T follicular helper cell (primary cell): Measurements from ENCODE around the gene LPAR4.
"Not testable (repeated sequence)": the region's sequence is repeated elsewhere in the genome, so short reads cannot be mapped to it uniquely, and the experiment has no call there.

Experiments
- DNase-seq: peaks from one replicate; pipeline ENCODE4 v3.0.0-alpha.2; 2020; ENCODE audit warnings: low read depth
- total RNA-seq, 2 experiments: gene quantifications; one replicate each; lab custom pipeline; 2026; lab: John Stamatoyannopoulos, UW

The LPAR4 gene, protein sequence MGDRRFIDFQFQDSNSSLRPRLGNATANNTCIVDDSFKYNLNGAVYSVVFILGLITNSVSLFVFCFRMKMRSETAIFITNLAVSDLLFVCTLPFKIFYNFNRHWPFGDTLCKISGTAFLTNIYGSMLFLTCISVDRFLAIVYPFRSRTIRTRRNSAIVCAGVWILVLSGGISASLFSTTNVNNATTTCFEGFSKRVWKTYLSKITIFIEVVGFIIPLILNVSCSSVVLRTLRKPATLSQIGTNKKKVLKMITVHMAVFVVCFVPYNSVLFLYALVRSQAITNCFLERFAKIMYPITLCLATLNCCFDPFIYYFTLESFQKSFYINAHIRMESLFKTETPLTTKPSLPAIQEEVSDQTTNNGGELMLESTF
- 0 reads per million in 2 experiments for total RNA-seq

DNA sequence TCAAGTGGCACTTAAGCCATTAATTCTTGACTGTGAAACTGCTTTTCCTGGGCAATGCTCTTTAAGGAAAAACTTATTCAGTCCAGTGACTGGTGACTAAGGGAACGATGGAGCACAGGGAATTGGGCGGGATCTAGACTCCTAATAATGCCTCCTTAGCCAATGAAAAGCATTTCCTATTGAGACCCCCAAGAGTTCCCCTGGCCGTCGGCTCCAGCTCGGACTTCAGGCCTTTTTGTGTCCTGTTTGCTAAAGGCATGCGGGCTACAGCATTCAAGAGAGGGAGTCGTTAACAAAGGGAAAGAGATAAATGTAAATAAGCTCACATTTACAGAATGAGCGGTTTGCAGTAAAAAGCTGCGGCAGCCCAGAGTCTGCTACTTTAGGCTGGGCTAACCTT, at the start of gene LPAR4:
Gene LPAR4 (plus strand): TSS at position 232 of the 400 bp plus-strand sequence. CDS start 7,150 bp downstream, outside the sequence.
- no peak for DNase-seq

DNA sequence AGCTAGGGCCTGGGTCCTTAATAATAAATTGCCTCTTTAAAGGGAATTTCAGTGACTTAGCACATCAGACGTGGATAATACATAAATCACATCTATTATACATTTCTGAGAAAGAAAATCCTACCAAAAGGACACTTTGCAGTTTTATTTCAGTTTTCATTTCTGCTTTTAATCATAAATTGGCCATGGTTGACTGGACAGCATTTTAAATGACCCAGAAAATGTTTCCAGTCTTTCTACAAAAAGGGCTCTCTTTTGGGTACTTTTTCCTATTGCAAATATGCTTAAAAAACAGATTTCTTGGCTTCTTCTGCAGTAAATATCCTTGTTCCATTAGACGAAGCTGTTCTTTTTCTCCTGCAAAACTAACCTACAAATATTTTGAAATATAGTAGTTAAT, 41.4 kb upstream of the LPAR4 start:
- DNase-seq = no peak

DNA sequence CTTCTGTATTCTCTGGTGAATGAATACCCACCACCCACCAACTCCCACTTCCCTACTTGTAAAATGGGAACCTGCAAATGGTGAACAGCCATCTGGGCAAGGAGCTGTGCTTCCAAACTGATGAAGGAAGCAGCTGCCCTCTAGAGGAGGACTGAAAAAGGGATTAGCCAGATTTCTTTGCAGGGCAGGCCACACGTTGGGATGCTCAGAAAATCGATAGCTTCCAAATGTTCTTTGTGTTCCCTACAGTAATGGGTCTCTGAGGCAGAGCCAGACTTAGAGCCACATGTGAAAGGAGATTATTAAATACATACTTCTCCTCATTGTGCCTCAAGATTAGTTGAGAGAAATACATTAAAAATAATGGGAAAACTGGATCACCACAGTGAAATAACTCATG, 39.3 kb upstream of the LPAR4 start:
- no peak for DNase-seq

DNA sequence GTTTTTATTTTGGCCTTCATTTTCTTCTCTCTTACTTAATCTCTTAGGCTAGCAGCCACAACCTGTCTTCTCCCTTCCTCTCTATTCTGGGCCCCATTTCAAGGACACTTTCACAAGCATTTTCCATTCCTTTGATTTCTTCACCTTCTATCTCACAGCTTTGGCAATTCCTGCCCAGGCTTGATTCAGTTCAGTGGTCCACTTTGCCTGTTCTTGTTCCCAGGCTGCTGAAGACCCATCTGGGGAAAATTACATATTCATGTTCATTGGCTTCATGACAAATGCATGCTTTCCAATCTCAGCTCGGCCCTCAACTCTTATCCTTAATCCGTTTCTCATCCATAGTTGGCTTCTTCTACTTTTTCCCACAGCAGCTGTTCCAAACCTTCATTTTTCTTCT, 38.7 kb upstream of the LPAR4 start:
- DNase-seq = no peak

DNA sequence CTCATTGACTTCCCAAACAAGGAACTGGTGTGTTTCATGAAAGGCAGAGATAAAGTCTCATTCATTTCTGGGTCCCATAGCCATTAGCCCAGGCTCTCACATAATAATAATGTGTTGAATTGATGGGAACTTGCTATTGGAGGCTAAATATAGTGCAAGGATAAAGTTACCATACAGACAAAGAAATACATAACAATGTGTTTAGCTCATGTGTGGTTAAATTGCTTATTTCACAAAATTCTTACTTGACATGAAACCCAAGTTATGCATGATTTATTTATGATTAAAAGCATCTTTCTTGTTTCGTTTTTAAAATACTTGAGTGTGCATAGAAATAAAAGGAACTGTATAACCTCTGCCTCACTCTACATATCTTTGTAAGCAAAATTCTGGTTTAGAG, 37.3 kb upstream of the LPAR4 start:
- no peak for DNase-seq

DNA sequence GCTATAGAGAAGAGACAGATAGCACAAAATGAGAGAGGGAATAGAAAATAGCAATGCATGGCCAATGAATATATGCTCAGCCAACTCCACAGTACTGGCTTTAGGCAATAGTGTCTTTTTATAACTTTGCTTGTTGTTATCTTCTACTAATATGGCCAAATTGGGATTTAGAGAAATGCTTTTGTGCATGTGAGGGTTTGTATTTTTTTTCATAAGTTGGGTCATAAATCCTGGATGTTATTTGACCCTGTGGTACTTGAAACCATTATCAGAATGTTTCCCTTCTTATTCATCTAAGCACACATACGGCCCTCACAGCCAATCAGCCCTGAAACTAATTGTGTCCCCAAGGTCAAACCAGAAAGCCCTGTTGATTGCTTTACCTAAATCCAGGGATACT, 35.2 kb upstream of the LPAR4 start:
- DNase-seq = no peak

DNA sequence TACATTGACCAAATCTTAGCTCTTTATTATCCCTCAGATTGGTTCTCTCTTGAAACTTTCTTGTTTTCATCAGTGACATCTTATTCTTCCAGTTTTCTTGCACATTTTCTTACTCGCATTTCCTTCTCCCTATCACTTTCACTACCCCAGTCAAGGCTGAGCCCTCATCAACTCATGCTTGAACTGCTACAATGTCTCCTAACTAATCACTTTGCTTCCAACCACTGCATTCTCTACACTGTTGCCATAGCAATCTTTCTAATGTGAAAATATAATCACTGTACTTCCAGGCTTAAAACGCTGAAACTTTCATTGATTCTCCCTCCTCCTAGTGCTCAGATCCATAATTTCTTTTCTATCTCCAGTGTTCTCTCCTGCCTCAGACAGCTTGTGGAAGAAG, 22.2 kb upstream of the LPAR4 start:
- DNase-seq = no peak

DNA sequence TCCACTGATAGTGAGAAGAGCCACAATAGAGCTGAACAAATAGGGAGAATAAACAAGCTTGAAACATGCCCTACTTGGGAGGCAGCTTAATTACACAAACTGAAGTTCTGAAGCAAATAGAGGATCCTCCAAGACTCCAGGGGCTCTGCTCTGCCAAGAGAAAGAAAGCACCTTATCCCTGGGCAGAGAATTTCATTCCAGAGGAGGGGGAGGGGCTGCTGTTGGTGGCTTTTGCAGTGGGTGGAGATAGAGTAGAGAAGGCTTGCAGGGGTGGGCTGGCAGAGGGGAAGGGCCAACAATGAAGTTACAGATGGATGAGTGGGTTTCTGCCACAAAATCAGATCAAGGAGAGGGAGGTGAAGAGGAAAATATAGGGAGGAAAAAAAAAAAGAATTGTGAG, 1.0 kb upstream of the LPAR4 start:
- DNase-seq = no peak

DNA sequence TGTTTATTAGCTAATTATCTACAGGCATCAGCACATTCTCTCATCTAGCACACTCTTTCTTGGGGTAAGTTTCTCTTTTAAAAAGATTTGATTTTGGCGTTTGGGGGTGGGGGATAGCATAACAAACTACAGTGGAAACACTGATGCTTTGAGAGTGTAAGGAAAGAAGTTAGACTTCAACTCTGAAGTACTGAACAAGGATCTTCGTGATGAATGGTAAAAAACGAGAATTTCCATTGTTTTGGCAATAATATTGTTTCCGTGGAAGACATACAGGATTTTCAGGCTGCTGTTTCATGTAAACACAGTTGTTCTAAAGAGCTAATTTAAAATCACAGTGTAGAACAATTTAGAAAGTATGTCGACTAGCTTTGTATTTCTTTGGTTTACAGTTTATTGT, 451 bp downstream of the LPAR4 start:
- no peak for DNase-seq

DNA sequence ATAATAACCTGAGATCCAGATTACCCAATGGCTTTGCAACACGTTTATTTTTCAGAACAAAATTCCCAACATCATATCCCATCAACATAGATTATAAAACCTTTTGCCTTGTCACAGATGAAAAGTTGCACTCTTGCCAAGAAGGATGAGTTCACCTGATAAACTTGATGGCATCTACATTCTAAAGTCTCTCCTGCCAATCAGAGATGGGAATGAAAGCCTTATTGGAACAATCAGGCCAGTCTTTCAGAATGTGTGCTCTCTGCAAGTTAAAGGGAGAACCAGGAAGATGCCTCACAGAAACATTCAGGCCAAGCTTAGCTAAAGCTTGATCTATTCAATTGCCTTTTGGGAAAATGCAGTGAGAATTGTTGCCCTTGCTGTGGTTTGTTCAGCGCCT, 1.3 kb downstream of the LPAR4 start:
- DNase-seq = no peak

DNA sequence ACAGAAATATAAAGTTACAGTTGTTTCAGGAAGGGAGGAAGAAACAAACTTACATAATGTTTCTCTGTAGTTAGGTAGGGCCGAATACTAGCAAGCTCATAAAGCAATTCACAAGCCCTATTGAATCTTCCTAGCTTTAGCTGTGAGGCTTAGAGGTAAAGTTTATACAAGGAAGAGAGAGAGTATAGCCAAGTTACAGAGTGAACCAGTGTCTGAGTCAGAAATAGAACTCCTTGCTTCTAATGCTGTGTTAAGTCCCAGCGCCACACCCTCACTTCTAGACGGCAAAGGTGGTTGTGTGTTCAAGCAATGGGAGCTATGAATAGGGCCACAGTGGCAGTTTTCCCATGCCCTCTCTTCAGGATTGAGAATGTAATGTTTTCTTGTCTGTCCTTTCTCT, 6.1 kb downstream of the LPAR4 start:
- no peak for DNase-seq

DNA sequence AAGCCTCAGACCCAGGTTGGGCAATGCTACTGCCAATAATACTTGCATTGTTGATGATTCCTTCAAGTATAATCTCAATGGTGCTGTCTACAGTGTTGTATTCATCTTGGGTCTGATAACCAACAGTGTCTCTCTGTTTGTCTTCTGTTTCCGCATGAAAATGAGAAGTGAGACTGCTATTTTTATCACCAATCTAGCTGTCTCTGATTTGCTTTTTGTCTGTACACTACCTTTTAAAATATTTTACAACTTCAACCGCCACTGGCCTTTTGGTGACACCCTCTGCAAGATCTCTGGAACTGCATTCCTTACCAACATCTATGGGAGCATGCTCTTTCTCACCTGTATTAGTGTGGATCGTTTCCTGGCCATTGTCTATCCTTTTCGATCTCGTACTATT, 7.4 kb downstream of the LPAR4 start:
- DNase-seq = no peak

DNA sequence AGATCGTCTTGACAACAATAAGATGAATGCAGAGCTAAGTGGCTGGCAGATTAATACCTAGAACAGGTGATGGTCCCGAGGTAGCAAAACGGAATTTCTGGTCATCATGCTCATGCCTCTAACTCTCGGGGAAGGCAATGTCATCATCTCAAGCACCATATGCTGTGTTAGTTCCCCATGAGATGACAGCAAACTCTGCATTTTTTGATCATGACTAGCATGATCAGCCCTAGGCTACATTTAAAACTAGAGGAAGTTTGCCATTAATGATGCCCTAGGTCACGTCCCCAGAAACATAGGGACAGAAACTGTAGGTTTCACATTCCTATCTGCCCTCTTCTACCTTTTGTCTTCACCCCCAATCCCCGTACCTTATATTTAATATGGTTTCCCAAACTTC, 11.6 kb downstream of the LPAR4 start:
- DNase-seq = no peak

DNA sequence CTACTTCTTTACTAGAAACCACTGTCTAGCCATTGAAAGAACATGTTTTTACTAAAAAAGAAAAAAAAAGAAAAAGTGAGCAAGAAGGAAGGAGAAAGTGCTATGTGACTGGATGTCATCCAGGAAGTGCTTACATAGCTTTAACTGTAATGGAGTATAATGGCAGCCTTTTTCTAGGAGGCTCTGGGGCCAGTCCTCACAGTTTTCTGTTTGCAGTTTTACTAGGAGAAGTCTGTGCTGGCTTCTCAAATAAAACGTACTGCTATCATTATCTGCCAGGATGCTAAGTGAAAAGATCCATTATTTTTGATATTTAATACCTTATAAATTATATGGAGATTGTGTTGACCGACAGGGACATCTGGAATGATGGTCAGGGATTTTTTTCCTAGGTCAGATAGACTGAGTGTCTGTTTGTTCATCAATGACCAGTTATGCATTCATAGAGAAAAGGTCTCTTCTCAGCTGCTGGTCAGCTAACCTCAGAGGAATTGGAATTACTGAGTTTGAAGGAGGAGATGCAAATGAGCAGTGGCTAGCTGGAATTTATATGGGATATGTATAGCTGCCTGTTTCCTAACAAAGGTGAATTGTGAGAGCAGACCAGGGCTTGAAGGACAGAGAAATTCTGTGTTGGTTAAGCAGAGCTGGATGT, 21.7 kb downstream of the LPAR4 start:
- DNase-seq = no peak

DNA sequence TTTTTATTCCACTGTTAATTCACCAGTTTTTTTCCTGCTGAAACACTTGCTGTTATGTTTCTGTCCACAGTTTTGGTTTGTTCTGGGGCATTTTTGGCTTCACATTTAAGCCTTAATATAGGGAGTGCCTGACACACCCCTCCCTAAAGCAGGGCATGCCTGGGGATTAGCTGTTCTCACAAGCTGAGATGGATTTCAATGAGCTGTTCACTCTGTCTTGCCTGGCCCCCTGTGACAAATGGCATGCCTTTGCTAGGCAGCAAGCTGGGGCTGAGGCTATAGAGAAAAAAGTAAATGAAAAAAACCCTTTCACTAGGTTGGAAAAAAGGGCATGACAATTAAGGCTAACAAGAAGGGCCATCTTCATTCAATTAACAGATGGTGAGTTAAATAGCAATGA, 22.4 kb downstream of the LPAR4 start:
- DNase-seq = no peak

DNA sequence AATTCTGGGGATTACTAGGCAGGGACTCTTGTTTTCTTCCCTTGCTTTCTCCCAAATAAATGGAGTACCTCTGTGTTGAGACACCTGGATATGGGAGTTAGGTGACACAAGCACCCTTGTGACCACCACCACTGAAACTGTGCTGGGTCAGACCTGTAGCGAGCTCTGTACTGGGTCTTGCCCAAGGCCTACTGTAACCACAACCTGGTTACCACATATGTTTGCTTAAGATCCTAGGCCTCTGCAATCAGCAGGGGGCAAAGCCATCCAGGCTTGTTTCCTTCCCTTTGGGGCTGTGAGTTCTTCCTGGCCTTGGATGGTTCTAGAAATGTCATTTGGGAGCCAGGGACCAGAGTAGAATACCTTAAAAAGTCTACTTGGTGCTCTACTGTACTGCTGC, 49.4 kb downstream of the LPAR4 start:
- no peak for DNase-seq

DNA sequence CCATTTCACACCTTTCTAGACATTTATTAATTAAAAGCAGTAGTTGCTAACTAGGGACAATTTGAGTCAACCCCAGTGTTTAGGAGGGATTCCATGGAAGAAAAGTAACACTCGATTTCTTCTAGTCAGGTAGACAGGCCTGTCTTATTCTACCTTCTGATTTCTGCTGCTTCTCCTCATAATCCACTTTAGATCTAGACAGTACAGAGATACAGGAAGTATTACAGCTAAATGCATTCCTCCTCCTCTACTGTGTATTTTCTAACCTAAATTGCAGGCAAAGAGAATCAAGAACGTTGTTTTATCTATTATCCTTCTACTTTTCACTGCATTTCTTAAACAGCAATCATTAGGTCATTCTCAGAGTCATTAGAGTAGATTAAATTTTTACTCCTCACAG, 52.6 kb downstream of the LPAR4 start:
- DNase-seq = no peak

DNA sequence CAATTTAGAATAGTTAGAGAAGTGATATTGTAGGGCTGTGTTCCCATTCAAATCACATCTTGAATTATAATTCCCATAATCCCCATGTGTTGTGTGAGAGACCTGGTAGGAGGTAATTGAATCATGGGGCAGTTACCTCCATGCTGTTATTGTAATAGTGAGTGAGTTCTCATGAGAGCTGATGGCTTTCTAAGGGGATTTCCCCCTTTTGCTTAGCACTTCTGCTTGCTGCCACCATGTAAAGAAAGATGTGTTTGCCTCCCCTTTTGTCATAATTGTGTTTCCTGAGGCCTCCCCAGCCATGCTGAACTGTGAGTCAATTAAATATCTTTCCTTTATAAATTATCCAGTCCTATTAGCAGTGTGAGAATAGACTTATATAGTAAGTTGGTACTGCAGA, 53.2 kb downstream of the LPAR4 start:
- DNase-seq = no peak

DNA sequence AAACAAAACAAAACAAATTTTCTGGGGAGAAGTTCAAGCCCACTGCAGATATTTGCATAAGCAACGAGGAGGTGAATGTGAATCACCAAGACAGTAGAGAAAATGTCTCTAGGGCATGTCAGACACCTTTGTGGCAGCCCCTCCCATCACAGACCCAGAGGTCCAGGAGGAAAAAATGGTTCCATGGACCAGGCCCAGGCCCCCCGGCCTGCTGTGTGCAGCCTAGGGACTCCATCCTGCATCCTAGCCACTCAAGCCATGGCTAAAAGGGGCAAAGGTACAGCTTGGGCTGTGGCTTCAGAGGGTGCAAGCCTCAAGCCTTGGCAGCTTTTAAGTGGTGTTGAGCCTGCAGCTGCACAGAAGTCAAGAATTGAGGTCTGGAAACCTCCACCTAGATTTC, 54.0 kb downstream of the LPAR4 start:
- DNase-seq = no peak

DNA sequence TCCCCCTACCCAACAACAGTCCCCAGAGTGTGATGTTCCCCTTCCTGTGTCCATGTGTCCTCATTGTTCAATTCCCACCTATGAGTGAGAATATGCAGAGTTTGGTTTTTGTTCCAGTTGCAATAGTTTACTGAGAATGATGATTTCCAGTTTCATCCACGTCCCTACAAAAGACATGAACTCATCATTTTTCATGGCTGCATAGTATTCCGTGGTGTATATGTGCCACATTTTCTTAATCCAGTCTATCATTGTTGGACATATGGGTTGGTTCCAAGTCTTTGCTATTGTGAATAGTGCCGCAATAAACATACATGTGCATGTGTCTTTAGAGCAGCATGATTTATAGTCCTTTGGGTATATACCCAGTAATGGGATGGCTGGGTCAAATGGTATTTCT, 55.0 kb downstream of the LPAR4 start:
- DNase-seq = not testable (repeated sequence)
